Measurements from ENCODE around the gene MFF. TPM values are rescaled to one million over a fixed set of nuclear protein-coding genes. Genes with fewer than 3 reads are reported as not detected.

Gene MFF
- total and polyA plus RNA-seq, 2 donors from 2014 or later, result 80.8 to 110 TPM

DNA sequence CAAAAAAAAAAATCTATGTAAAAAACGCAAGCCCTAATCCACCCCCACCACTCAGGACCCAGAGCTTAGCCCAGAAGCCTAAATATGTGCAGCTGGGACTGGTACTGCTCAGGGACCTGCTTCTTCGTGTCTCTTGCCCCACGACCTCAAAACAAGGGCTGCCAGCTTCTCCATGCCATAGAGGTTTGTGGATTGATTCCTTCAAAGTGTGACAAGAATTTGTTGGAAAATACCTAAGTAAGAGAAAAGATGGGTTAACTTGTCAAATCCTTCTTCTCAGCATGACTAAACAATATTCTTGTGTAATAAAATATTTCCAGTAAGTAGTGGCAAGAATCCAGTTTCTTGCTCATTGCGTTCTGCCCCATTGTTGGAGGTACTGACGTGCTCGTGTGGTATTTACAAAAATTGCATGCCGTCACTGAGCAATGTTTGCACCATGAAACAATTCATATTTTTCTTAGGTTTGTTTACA lies 63.5 kb downstream of the MFF start:
- H3K9ac ChIP-seq (ENCODE audit: low read length in 3 of 3), result no peak overlapping the region
- H3K27me3 ChIP-seq (ENCODE audit: control insufficient read depth, insufficient read depth, low read length), result no peaks in the 10 kb centered on the region
- DNase-seq (no peak), FAIRE-seq (no peak)
- H3K9me3 ChIP-seq (ENCODE audit: control insufficient read depth in 2 of 3, insufficient read depth in 1 of 3, low read length in 3 of 3), result no peaks in the 10 kb centered on the region
- H3K27ac ChIP-seq (ENCODE audit: low read depth in 2 of 2, low read length in 2 of 2), result no peak overlapping the region
- TF ChIP-seq, protein P1, sequence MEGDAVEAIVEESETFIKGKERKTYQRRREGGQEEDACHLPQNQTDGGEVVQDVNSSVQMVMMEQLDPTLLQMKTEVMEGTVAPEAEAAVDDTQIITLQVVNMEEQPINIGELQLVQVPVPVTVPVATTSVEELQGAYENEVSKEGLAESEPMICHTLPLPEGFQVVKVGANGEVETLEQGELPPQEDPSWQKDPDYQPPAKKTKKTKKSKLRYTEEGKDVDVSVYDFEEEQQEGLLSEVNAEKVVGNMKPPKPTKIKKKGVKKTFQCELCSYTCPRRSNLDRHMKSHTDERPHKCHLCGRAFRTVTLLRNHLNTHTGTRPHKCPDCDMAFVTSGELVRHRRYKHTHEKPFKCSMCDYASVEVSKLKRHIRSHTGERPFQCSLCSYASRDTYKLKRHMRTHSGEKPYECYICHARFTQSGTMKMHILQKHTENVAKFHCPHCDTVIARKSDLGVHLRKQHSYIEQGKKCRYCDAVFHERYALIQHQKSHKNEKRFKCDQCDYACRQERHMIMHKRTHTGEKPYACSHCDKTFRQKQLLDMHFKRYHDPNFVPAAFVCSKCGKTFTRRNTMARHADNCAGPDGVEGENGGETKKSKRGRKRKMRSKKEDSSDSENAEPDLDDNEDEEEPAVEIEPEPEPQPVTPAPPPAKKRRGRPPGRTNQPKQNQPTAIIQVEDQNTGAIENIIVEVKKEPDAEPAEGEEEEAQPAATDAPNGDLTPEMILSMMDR (IDR thresholded peaks at IDR 0.05; ENCODE audit: borderline replicate concordance, extremely low read depth, insufficient read depth), result no peak
- intact Hi-C loops (cut with DNase I), result no loop called here
- H3K4me1 ChIP-seq (ENCODE audit: control insufficient read depth in 2 of 3, insufficient read depth in 2 of 3, low read depth in 1 of 3, low read length in 3 of 3), result no peaks in the 10 kb centered on the region
- H3K36me3 ChIP-seq (ENCODE audit: control insufficient read depth in 2 of 3, insufficient read depth in 3 of 3, low read length in 3 of 3), result no peaks in the 10 kb centered on the region
- no peak overlapping the region for H3K4me3 ChIP-seq (ENCODE audit: low read length in 3 of 3)

- Histone ChIP-seq H3K27ac (ENCODE audit: low read depth in 2 of 2, low read length in 2 of 2) (no peak overlapping the region), H3K9ac (ENCODE audit: low read length in 3 of 3) (no peak overlapping the region), H3K9me3 (ENCODE audit: control insufficient read depth in 2 of 3, insufficient read depth in 1 of 3, low read length in 3 of 3) (no peaks in the 10 kb centered on the region), H3K27me3 (ENCODE audit: control insufficient read depth, insufficient read depth, low read length) (no peaks in the 10 kb centered on the region), H3K4me3 (ENCODE audit: low read length in 3 of 3) (no peak overlapping the region), H3K36me3 (ENCODE audit: control insufficient read depth in 2 of 3, insufficient read depth in 3 of 3, low read length in 3 of 3) (no peaks in the 10 kb centered on the region), H3K4me1 (ENCODE audit: control insufficient read depth in 2 of 3, insufficient read depth in 2 of 3, low read depth in 1 of 3, low read length in 3 of 3) (no peaks in the 10 kb centered on the region)
- intact Hi-C loops (cut with DNase I), result no loop called here
- TF ChIP-seq, protein P1 (IDR thresholded peaks at IDR 0.05; ENCODE audit: borderline replicate concordance, extremely low read depth, insufficient read depth), result no peak
- DNase-seq (no peak), FAIRE-seq (no peak)
Measured at GRCh38 chr2:227389231-227389630, 64.2 kb downstream of the MFF start.

DNA sequence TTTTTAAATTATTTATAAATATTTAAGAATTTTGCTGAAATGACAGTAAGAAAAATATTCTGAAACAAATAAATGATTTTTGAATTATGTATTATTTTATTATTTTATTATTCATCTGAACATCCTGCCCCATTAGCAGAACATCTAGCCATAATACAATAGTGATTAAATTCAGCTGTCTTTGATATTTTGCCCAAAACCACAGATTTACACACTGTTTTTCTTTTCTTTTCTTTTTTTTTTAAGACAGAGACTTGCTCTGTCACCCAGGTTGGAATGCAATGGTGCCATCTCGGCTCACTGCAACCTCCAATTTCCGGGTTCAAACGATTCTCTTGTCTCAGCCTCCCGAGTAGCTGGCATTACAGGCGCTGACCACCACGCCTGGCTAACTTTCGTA lies 64.6 kb downstream of the MFF start:
- H3K4me1 ChIP-seq (ENCODE audit: control insufficient read depth in 2 of 3, insufficient read depth in 2 of 3, low read depth in 1 of 3, low read length in 3 of 3), result no peaks in the 10 kb centered on the region
- H3K36me3 ChIP-seq (ENCODE audit: control insufficient read depth in 2 of 3, insufficient read depth in 3 of 3, low read length in 3 of 3), result no peaks in the 10 kb centered on the region
- no peaks in the 10 kb centered on the region for H3K27me3 ChIP-seq (ENCODE audit: control insufficient read depth, insufficient read depth, low read length)
- intact Hi-C loops (cut with DNase I), result no loop called here
- no peak overlapping the region for H3K9ac ChIP-seq (ENCODE audit: low read length in 3 of 3)
- H3K9me3 ChIP-seq (ENCODE audit: control insufficient read depth in 2 of 3, insufficient read depth in 1 of 3, low read length in 3 of 3), result no peaks in the 10 kb centered on the region
- TF ChIP-seq, protein P1 (IDR thresholded peaks at IDR 0.05; ENCODE audit: borderline replicate concordance, extremely low read depth, insufficient read depth), result no peak
- no peak overlapping the region for H3K4me3 ChIP-seq (ENCODE audit: low read length in 3 of 3)
- no peak for FAIRE-seq
- H3K27ac ChIP-seq (ENCODE audit: low read depth in 2 of 2, low read length in 2 of 2), result no peak overlapping the region
- DNase-seq, result no peak

Measured in kidney (tissue), 14 donors.